Measurements from ENCODE around the gene ARHGAP26. TPM values are rescaled to one million over a fixed set of nuclear protein-coding genes. Genes with fewer than 3 reads are reported as not detected.
A peak's percentile ranks its signal among the peaks of the same experiment; 100 is the strongest.

Gene ARHGAP26
- total RNA-seq, 3 donors from 2014 or later: 9.1 to 11.7 (median 9.7) TPM

GRCh38 chr5:143188083-143188482 is 417.9 kb downstream of the ARHGAP26 start:
- H3K9me3 Mint-ChIP-seq: peaks cover 10% of the 10 kb centered on the region
- no peak overlapping the region for H3K4me3 Mint-ChIP-seq
- H3K36me3 Mint-ChIP-seq (ENCODE audit: insufficient read depth): peaks cover 12% of the 10 kb centered on the region
- DNase-seq (no peak), ATAC-seq (no peak)
- H3K27me3 Mint-ChIP-seq (ENCODE audit: low read depth): no peaks in the 10 kb centered on the region
- peaks cover 26% of the 10 kb centered on the region for H3K4me1 Mint-ChIP-seq (ENCODE audit: low read depth)

- peaks cover 12% of the 10 kb centered on the region for H3K36me3 Mint-ChIP-seq (ENCODE audit: insufficient read depth)
- H3K4me3 Mint-ChIP-seq: no peak overlapping the region
- H3K9me3 Mint-ChIP-seq: peaks cover 10% of the 10 kb centered on the region
- peaks cover 20% of the 10 kb centered on the region for H3K4me1 Mint-ChIP-seq (ENCODE audit: low read depth)
- DNase-seq (no peak), ATAC-seq (peak in 1 of 2 donors; percentile 28)
- H3K27me3 Mint-ChIP-seq (ENCODE audit: low read depth): no peaks in the 10 kb centered on the region
These were observed 418.5 kb downstream of the ARHGAP26 start for GRCh38 chr5:143188692-143189091.

GRCh38 chr5:143190260-143190810 is 420.2 kb downstream of the ARHGAP26 start:
- H3K27me3 Mint-ChIP-seq (ENCODE audit: low read depth): no peaks in the 10 kb centered on the region
- no peak overlapping the region for H3K4me3 Mint-ChIP-seq
- DNase-seq (no peak), ATAC-seq (no peak)
- H3K9me3 Mint-ChIP-seq: peaks cover 10% of the 10 kb centered on the region
- peaks cover 12% of the 10 kb centered on the region for H3K4me1 Mint-ChIP-seq (ENCODE audit: low read depth)
- H3K36me3 Mint-ChIP-seq (ENCODE audit: insufficient read depth): peaks cover 12% of the 10 kb centered on the region

GRCh38 chr5:143191720-143192119 is 421.5 kb downstream of the ARHGAP26 start:
- Mint-ChIP-seq H3K4me3 (no peak overlapping the region), H3K27me3 (ENCODE audit: low read depth) (no peaks in the 10 kb centered on the region), H3K36me3 (ENCODE audit: insufficient read depth) (peaks cover 12% of the 10 kb centered on the region), H3K9me3 (peaks cover 10% of the 10 kb centered on the region), H3K4me1 (ENCODE audit: low read depth) (peaks cover 9% of the 10 kb centered on the region)
- DNase-seq (no peak), ATAC-seq (no peak)

- peaks cover 10% of the 10 kb centered on the region for H3K9me3 Mint-ChIP-seq
These were observed 422.2 kb downstream of the ARHGAP26 start for GRCh38 chr5:143192191-143192900.

GRCh38 chr5:143194206-143194605 is 424.0 kb downstream of the ARHGAP26 start:
- no peak for DNase-seq
- Mint-ChIP-seq H3K27me3 (ENCODE audit: low read depth) (no peaks in the 10 kb centered on the region), H3K9me3 (peaks cover 6% of the 10 kb centered on the region), H3K36me3 (ENCODE audit: insufficient read depth) (peaks cover 10% of the 10 kb centered on the region), H3K4me1 (ENCODE audit: low read depth) (peaks cover 9% of the 10 kb centered on the region), H3K4me3 (no peak overlapping the region)
- ATAC-seq: no peak

More at GRCh38 chr5:143192191-143192900, 422.2 kb downstream of the ARHGAP26 start:
- Mint-ChIP-seq H3K4me1 (ENCODE audit: low read depth) (peaks cover 12% of the 10 kb centered on the region), H3K27me3 (ENCODE audit: low read depth) (no peaks in the 10 kb centered on the region), H3K4me3 (no peak overlapping the region), H3K36me3 (ENCODE audit: insufficient read depth) (peaks cover 12% of the 10 kb centered on the region)
- DNase-seq (no peak), ATAC-seq (no peak)

- peaks cover 6% of the 10 kb centered on the region for H3K9me3 Mint-ChIP-seq
- peaks cover 9% of the 10 kb centered on the region for H3K4me1 Mint-ChIP-seq (ENCODE audit: low read depth)
- DNase-seq: no peak
- H3K27me3 Mint-ChIP-seq (ENCODE audit: low read depth): no peaks in the 10 kb centered on the region
- H3K36me3 Mint-ChIP-seq (ENCODE audit: insufficient read depth): peaks cover 11% of the 10 kb centered on the region
- ATAC-seq: no peak
- no peak overlapping the region for H3K4me3 Mint-ChIP-seq
These were observed 424.5 kb downstream of the ARHGAP26 start for GRCh38 chr5:143194713-143195112.

- no peak for DNase-seq
- no peak overlapping the region for H3K4me3 Mint-ChIP-seq
- H3K27me3 Mint-ChIP-seq (ENCODE audit: low read depth): no peaks in the 10 kb centered on the region
- no peak for ATAC-seq
- H3K9me3 Mint-ChIP-seq: no peaks in the 10 kb centered on the region
- H3K36me3 Mint-ChIP-seq (ENCODE audit: insufficient read depth): peaks cover 8% of the 10 kb centered on the region
- peaks cover 9% of the 10 kb centered on the region for H3K4me1 Mint-ChIP-seq (ENCODE audit: low read depth)
These were observed 425.3 kb downstream of the ARHGAP26 start for GRCh38 chr5:143195491-143195890.

GRCh38 chr5:143196601-143197259 is 426.6 kb downstream of the ARHGAP26 start:
- Mint-ChIP-seq H3K4me3 (no peak overlapping the region), H3K36me3 (ENCODE audit: insufficient read depth) (peaks cover 7% of the 10 kb centered on the region), H3K27me3 (ENCODE audit: low read depth) (no peaks in the 10 kb centered on the region), H3K4me1 (ENCODE audit: low read depth) (peaks cover 9% of the 10 kb centered on the region), H3K9me3 (no peaks in the 10 kb centered on the region)
- DNase-seq (no peak), ATAC-seq (no peak)

GRCh38 chr5:143197260-143197656 is 427.1 kb downstream of the ARHGAP26 start:
- Mint-ChIP-seq H3K36me3 (ENCODE audit: insufficient read depth) (peaks cover 9% of the 10 kb centered on the region), H3K27me3 (ENCODE audit: low read depth) (no peaks in the 10 kb centered on the region), H3K4me1 (ENCODE audit: low read depth) (peaks cover 9% of the 10 kb centered on the region), H3K4me3 (no peak overlapping the region), H3K9me3 (peaks cover 3% of the 10 kb centered on the region)
- ATAC-seq: peak; percentile 67 to 79
- DNase-seq: no peak

- H3K9me3 Mint-ChIP-seq: peaks cover 5% of the 10 kb centered on the region
- peaks cover 13% of the 10 kb centered on the region for H3K36me3 Mint-ChIP-seq (ENCODE audit: insufficient read depth)
- H3K4me1 Mint-ChIP-seq (ENCODE audit: low read depth): peaks cover 9% of the 10 kb centered on the region
- no peak overlapping the region for H3K4me3 Mint-ChIP-seq
- DNase-seq (no peak), ATAC-seq (no peak)
- no peaks in the 10 kb centered on the region for H3K27me3 Mint-ChIP-seq (ENCODE audit: low read depth)
These were observed 428.2 kb downstream of the ARHGAP26 start for GRCh38 chr5:143198332-143198731.

GRCh38 chr5:143199161-143199560 is 429.0 kb downstream of the ARHGAP26 start:
- Mint-ChIP-seq H3K4me3 (no peak overlapping the region), H3K27me3 (ENCODE audit: low read depth) (no peaks in the 10 kb centered on the region), H3K4me1 (ENCODE audit: low read depth) (peaks cover 9% of the 10 kb centered on the region), H3K36me3 (ENCODE audit: insufficient read depth) (peaks cover 13% of the 10 kb centered on the region), H3K9me3 (peaks cover 5% of the 10 kb centered on the region)
- DNase-seq (no peak), ATAC-seq (no peak)

GRCh38 chr5:143199843-143200242 is 429.7 kb downstream of the ARHGAP26 start:
- H3K27me3 Mint-ChIP-seq (ENCODE audit: low read depth): no peaks in the 10 kb centered on the region
- DNase-seq: no peak
- no peak overlapping the region for H3K4me3 Mint-ChIP-seq
- H3K36me3 Mint-ChIP-seq (ENCODE audit: insufficient read depth): peaks cover 13% of the 10 kb centered on the region
- ATAC-seq: no peak
- peaks cover 9% of the 10 kb centered on the region for H3K4me1 Mint-ChIP-seq (ENCODE audit: low read depth)
- H3K9me3 Mint-ChIP-seq: peaks cover 5% of the 10 kb centered on the region

- DNase-seq (no peak), ATAC-seq (no peak)
- Mint-ChIP-seq H3K36me3 (ENCODE audit: insufficient read depth) (peaks cover 13% of the 10 kb centered on the region), H3K4me3 (no peak overlapping the region), H3K9me3 (peaks cover 5% of the 10 kb centered on the region), H3K4me1 (ENCODE audit: low read depth) (peaks cover 14% of the 10 kb centered on the region), H3K27me3 (ENCODE audit: low read depth) (no peaks in the 10 kb centered on the region)
These were observed 430.7 kb downstream of the ARHGAP26 start for GRCh38 chr5:143200781-143201398.
